Activated naive CD8-positive, alpha-beta T cell treated with anti-CD3 and anti-CD28 coated beads, Interleukin-2, amount 50 U/mL, for 24 hours (primary cell): ENCODE results near the gene CDKL4.
"Not testable (repeated sequence)": the region's sequence is repeated elsewhere in the genome, so short reads cannot be mapped to it uniquely, and the experiment has no call there.

Experiments
- ATAC-seq: fragments of 150-1000 bp; cut with Tn5 transposase; one replicate; pipeline ENCODE4 v1.10.0; 2021
- DNase-seq: peaks from one replicate; pipeline ENCODE4 v3.0.0; 2021
- H3K27ac Mint-ChIP-seq: one replicate; pipeline ENCODE4 v1.8.0; 2021; ENCODE audit warnings: mild to moderate bottlenecking, mixed read lengths
- H3K27me3 Mint-ChIP-seq: one replicate; pipeline ENCODE4 v1.8.0; 2021; ENCODE audit warnings: mixed read lengths
- H3K36me3 Mint-ChIP-seq: one replicate; pipeline ENCODE4 v1.8.0; 2021; ENCODE audit warnings: low read depth, mixed read lengths
- H3K4me1 Mint-ChIP-seq: one replicate; pipeline ENCODE4 v1.8.0; 2021; ENCODE audit warnings: mixed read lengths
- H3K4me3 Mint-ChIP-seq: one replicate; pipeline ENCODE4 v1.8.0; 2021; ENCODE audit warnings: mild to moderate bottlenecking, moderate library complexity, mixed read lengths
- H3K9me3 Mint-ChIP-seq: one replicate; pipeline ENCODE4 v1.8.0; 2021; ENCODE audit warnings: mixed read lengths

The CDKL4 gene

DNA sequence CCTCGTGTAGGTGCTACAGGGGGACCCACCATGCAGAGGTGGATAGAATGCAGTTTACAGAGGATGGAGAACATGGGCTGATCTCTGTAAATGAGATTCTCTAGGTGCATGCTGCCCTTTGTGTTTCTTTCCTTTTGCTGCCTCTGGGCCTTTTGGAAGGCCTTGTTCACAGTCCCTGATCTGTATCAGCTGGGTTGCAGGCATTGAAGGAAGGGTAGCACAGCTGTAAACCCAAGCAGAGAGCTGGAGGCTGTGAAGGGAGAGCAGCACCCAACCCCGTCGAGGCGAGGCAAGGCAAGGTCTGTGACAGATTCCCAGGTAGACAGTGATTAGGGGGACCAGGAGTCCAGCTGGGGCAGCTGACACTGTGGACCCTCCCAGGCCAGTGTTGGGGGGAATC lies 66.8 kb downstream of the CDKL4 start:
- no peak for ATAC-seq
- Mint-ChIP-seq H3K36me3 (no peaks in the 10 kb centered on the region), H3K4me1 (no peaks in the 10 kb centered on the region), H3K27me3 (no peaks in the 10 kb centered on the region), H3K27ac (no peak overlapping the region), H3K4me3 (no peak overlapping the region), H3K9me3 (no peaks in the 10 kb centered on the region)
- DNase-seq = no peak

DNA sequence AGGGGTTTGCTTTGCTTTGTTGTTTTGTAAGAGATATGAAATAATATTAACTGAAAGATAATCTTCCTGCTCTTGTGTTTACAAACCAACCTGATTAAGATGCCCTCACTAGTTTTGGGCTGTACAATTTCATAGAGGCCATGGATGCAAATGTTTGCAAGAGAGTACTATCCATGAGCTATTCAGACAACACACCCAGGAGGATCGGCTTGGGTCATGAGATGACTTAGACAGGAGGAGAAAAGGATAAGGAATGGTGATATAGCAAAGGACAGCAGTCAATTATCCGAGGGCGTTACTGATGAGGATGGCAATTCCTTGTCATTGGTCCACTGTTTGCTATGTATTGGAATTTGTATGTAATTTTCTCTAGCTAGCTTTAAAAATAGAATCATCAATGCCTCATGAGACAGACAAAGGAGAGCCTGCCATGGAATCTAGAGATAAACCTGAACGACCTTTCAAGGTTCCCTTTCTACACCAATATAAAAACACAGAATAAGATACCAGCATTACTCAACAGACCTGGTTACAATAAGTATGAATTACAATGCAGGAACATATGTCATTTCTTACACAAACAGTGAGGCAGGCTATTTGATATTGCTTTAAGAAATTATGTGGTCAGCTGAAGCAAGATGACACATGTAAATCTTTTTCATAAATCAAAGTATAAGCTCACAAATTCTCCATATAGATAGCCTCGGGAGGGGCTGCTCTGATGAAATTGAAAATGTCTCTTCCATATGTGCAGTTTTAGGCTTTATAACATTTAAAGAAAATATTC lies 68.6 kb downstream of the CDKL4 start:
- ATAC-seq = no peak
- no peaks in the 10 kb centered on the region for H3K27me3 Mint-ChIP-seq
- H3K4me3 Mint-ChIP-seq = no peak overlapping the region
- no peak overlapping the region for H3K27ac Mint-ChIP-seq
- no peaks in the 10 kb centered on the region for H3K9me3 Mint-ChIP-seq
- DNase-seq = no peak
- no peaks in the 10 kb centered on the region for H3K36me3 Mint-ChIP-seq
- peaks cover 3% of the 10 kb centered on the region for H3K4me1 Mint-ChIP-seq

DNA sequence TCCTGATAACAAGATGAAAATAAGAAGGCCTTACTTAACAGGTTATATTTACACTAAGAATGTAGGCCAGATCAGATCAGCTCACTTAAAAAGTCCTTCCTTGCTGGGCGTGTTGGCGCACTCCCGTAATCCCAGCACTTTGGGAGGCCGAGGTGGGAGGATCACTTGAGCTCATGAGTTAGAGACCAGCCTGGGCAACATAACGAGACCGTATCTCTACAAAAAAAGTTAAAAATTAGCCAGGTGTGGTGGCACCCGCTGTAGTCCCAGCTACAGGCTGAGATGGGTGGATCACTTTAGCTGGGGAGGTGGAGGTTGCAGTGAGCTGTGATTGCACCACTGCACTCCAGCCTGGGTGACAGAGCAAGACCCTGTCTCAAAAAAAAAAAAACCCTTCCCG lies 69.7 kb downstream of the CDKL4 start:
- DNase-seq (no peak), ATAC-seq (no peak)
- Mint-ChIP-seq H3K27ac (no peak overlapping the region), H3K4me1 (peaks cover 3% of the 10 kb centered on the region), H3K4me3 (no peak overlapping the region), H3K36me3 (no peaks in the 10 kb centered on the region), H3K9me3 (no peaks in the 10 kb centered on the region), H3K27me3 (no peaks in the 10 kb centered on the region)

DNA sequence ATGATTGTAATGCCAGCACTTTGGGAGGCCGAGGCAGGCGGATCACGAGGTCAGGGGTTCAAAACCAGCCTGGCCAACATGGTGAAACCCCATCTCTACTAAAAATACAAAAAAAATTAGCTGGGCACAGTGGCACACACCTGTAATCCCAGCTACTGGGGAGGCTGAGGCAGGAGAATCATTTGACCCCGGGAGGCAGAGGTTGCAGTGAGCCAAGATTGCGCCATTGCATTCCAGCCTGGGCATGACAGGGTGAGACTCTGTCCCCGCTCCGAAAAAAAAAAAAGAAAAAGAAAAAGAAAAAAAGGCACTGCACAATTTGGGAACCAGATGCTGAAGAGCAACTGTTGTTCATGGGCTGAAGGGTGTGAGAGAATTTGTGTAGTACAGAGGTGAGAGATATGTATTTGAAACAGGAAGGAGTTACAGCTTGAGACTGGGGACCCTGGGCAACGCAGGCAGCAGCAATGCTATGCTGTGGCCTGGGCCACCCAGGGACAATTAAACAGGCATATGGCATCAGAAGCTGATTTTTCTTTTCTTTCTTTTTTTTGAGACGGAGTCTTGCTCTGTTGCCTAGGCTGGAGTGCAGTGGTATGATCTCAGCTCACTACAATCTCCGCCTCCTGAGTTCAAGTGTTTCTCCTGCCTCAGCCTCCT lies 71.6 kb downstream of the CDKL4 start:
- H3K27ac Mint-ChIP-seq, H3K4me1 Mint-ChIP-seq, H3K36me3 Mint-ChIP-seq, ATAC-seq, H3K4me3 Mint-ChIP-seq, DNase-seq, H3K9me3 Mint-ChIP-seq, H3K27me3 Mint-ChIP-seq: not testable (repeated sequence)

DNA sequence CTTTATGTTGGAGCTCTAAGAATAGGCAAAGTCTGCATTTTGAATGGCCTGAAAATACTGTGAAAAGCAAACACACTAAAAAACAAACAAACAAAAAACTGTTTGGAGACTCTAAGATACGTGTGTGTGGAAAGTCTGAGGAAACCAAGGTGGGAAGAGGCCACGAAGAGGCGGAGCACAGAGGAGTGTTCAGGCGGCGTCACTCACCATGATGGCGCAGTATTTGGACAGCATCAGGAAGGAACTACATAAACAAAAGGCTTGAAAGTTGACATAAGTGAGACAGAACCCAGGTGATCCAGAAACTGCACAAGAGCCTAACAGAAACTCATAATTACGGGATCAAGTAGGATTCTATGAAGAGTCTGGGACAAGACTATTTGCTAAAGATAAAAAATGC lies 72.1 kb downstream of the CDKL4 start:
- Mint-ChIP-seq H3K4me1 (peaks cover 12% of the 10 kb centered on the region), H3K9me3 (no peaks in the 10 kb centered on the region), H3K27ac (no peak overlapping the region), H3K4me3 (no peak overlapping the region), H3K36me3 (no peaks in the 10 kb centered on the region), H3K27me3 (no peaks in the 10 kb centered on the region)
- ATAC-seq (no peak), DNase-seq (no peak)

DNA sequence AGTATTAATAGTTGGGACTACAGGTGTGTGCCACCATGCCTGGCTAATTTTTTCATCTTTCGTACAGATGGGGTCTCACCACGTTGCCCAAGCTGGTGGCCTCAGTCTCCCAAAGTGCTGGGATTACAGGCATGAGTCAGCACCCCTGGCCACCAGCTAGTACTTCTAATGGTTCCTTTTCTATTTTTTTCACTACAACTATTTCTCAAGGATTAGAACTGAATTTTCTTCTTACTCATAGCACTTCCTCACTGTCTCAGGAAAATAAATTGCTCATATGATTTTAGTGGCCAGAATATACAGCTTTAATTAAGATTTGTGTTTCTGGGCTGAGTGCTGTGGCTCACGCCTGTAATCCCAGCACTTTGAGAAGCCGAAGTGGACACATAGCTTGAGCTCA lies 79.7 kb downstream of the CDKL4 start:
- H3K4me1 Mint-ChIP-seq = peaks cover 8% of the 10 kb centered on the region
- H3K36me3 Mint-ChIP-seq = no peaks in the 10 kb centered on the region
- DNase-seq = no peak
- peaks cover 6% of the 10 kb centered on the region for H3K27me3 Mint-ChIP-seq
- H3K27ac Mint-ChIP-seq = no peak overlapping the region
- H3K4me3 Mint-ChIP-seq = no peak overlapping the region
- no peaks in the 10 kb centered on the region for H3K9me3 Mint-ChIP-seq
- no peak for ATAC-seq

DNA sequence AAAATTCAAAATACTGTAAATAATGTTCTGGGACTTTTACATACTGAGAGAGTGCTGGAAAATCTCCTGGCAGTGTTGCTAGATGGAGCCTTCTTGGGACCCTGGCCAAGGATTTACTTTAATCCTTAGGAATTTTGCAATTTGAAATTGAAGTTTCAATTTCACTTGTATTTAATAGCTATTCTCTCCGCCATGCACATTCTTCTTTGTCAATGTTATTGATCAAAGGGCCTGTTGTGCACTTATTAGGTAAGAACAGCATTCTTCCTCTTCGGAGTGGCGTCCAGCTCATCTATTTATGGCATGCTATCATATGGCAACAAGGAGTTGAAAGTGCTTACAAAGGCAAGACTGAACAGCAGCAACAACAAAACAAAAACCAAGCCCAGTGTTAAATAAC lies 82.8 kb downstream of the CDKL4 start:
- peaks cover 6% of the 10 kb centered on the region for H3K27me3 Mint-ChIP-seq
- no peaks in the 10 kb centered on the region for H3K36me3 Mint-ChIP-seq
- no peak overlapping the region for H3K27ac Mint-ChIP-seq
- ATAC-seq (no peak), DNase-seq (no peak)
- H3K9me3 Mint-ChIP-seq = no peaks in the 10 kb centered on the region
- no peak overlapping the region for H3K4me3 Mint-ChIP-seq
- no peaks in the 10 kb centered on the region for H3K4me1 Mint-ChIP-seq

DNA sequence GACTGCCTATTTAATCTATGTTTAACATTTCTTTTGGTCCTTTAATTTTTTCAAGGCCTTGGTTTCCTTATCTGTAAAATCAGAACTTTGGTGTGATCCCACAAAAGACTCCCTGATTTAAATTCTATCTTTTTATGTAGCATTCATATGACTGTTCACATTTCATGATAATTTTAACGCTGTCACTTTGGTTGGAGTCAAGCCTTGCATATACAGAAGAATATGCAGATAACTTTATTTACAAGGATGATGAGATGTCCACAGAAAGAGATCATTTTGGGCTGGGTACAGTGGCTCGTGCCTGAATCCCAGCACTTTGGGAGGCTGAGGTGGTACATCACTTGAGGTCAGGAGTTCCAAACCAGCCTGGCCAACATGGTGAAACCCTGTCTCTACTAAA lies 84.5 kb downstream of the CDKL4 start:
- peaks cover 6% of the 10 kb centered on the region for H3K27me3 Mint-ChIP-seq
- H3K27ac Mint-ChIP-seq = no peak overlapping the region
- DNase-seq = no peak
- no peaks in the 10 kb centered on the region for H3K4me1 Mint-ChIP-seq
- ATAC-seq = no peak
- H3K36me3 Mint-ChIP-seq = no peaks in the 10 kb centered on the region
- H3K4me3 Mint-ChIP-seq = no peak overlapping the region
- no peaks in the 10 kb centered on the region for H3K9me3 Mint-ChIP-seq

DNA sequence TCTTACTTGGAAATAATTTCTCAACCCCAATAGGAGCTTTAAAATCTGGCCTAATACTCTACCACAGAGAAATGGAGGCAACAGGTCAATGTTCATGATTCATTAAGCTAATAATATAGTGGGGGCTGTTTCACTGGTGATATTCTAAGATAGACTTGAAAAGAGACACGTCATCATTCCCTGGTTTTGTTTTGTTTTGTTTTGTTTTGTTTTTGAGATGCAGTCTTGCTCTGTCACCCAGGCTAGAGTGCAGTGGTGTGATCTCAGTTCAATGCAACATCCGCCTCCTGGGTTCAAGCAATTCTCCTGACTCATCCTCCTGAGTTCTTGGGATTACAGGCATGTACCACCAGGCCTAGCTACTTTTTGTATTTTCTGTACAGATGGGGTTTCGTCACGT lies 85.4 kb downstream of the CDKL4 start:
- no peaks in the 10 kb centered on the region for H3K36me3 Mint-ChIP-seq
- peaks cover 2% of the 10 kb centered on the region for H3K27me3 Mint-ChIP-seq
- no peak overlapping the region for H3K4me3 Mint-ChIP-seq
- no peaks in the 10 kb centered on the region for H3K4me1 Mint-ChIP-seq
- no peaks in the 10 kb centered on the region for H3K9me3 Mint-ChIP-seq
- ATAC-seq (no peak), DNase-seq (no peak)
- H3K27ac Mint-ChIP-seq = no peak overlapping the region

DNA sequence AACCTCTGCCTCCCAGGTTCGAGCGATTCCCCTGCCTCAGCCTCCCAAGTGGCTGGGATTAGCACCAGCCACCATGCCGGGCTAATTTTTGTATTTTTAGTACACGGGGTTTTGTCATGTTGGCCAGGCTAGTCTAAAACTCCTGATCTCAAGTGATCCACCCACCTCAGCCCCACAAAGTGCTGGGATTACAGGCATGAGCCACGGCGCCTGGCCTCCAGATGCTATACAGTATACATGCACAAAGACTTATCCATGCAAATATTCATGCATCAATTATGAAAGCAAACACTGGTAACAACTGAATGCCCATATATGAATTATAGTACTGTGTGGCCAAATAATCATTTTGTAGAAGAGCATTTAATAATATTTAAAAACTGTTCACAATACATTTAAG lies 86.9 kb downstream of the CDKL4 start:
- no peaks in the 10 kb centered on the region for H3K4me1 Mint-ChIP-seq
- ATAC-seq = no peak
- H3K9me3 Mint-ChIP-seq = no peaks in the 10 kb centered on the region
- no peaks in the 10 kb centered on the region for H3K27me3 Mint-ChIP-seq
- no peak overlapping the region for H3K4me3 Mint-ChIP-seq
- no peaks in the 10 kb centered on the region for H3K36me3 Mint-ChIP-seq
- no peak overlapping the region for H3K27ac Mint-ChIP-seq
- no peak for DNase-seq

DNA sequence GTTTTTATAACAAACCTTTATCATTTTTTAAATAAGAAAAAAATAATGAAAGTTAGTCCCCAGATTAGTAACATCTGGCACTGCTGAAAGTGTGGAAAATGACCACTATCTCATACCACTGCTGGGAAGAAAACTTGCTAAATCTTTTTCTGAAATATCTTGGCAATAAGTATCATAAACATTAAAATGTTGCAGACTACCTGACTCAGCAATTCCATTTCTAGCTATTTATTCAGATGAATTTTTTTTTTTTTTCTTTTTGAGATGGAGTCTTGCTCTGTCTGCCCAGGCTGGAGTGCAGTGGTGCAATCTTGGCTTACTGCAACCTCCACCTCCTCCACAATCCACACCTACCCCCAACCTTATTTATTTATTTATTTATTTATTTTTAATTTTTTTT lies 87.7 kb downstream of the CDKL4 start:
- Mint-ChIP-seq H3K4me1 (no peaks in the 10 kb centered on the region), H3K27me3 (no peaks in the 10 kb centered on the region), H3K27ac (no peak overlapping the region), H3K4me3 (no peak overlapping the region), H3K36me3 (no peaks in the 10 kb centered on the region), H3K9me3 (no peaks in the 10 kb centered on the region)
- ATAC-seq (no peak), DNase-seq (no peak)

DNA sequence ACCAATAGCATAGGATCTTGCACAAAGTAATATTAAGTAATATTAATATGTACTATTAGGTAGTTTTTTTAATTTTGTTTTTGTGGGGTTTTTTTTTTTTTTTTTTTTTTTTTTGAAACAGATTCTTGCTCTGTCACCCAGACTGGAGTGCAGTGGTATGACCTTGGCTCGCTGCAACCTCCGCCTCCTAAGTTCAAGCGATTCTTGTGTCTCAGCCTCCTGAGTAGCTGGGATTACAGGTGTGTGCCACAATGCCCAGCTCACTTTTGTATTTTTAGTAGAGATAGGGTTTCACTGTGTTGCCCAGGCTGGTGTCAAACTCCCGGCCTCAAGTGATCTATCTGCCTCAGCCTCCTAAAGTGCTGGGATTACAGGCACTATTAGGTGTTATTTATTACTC lies 88.2 kb downstream of the CDKL4 start:
- not testable (repeated sequence) for ATAC-seq, H3K4me1 Mint-ChIP-seq, H3K27ac Mint-ChIP-seq, DNase-seq, H3K27me3 Mint-ChIP-seq, H3K36me3 Mint-ChIP-seq, H3K9me3 Mint-ChIP-seq, H3K4me3 Mint-ChIP-seq

DNA sequence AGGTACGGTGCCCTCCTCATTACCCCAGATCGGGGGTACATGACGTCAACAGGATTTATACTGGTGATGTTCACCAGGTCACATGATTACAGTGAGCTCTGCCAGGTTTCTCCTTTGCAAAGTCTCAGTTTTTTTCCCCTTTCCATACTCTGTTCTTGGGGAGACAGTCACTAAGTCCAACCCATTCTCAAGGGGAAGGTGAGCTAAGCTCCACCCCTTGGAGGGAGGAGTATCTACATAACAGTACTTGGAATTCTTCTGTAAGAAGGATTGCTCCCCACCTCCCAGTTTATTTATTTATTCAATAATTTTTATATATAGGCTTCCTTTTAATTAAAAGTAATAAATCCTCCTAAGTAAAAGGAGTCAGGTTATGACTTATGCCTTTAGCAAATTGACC lies 88.8 kb downstream of the CDKL4 start:
- Mint-ChIP-seq H3K27ac (no peak overlapping the region), H3K4me1 (peaks cover 3% of the 10 kb centered on the region), H3K27me3 (no peaks in the 10 kb centered on the region), H3K9me3 (no peaks in the 10 kb centered on the region), H3K4me3 (no peak overlapping the region), H3K36me3 (no peaks in the 10 kb centered on the region)
- ATAC-seq (no peak), DNase-seq (no peak)

DNA sequence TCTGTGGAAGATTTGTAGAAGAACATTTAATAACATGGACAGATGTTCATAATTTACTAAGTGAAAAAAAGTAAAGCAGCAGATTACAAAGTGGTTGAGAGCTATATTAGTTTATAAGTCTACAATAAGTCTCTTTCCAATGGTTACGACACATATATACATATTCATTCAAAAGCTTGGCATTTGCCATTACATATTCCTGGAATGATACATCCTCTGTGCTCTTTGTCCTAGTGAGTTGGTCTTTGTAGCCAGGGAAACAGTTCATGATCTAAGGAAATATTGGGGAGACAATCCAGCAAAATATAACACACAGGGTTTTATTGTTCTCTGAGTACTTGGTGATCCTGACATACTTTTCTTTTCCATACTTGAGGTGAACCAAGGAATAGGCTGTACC lies 90.5 kb downstream of the CDKL4 start:
- no peaks in the 10 kb centered on the region for H3K27me3 Mint-ChIP-seq
- H3K36me3 Mint-ChIP-seq = no peaks in the 10 kb centered on the region
- DNase-seq = no peak
- no peak overlapping the region for H3K4me3 Mint-ChIP-seq
- H3K4me1 Mint-ChIP-seq = peaks cover 3% of the 10 kb centered on the region
- H3K9me3 Mint-ChIP-seq = no peaks in the 10 kb centered on the region
- no peak overlapping the region for H3K27ac Mint-ChIP-seq
- ATAC-seq = no peak

DNA sequence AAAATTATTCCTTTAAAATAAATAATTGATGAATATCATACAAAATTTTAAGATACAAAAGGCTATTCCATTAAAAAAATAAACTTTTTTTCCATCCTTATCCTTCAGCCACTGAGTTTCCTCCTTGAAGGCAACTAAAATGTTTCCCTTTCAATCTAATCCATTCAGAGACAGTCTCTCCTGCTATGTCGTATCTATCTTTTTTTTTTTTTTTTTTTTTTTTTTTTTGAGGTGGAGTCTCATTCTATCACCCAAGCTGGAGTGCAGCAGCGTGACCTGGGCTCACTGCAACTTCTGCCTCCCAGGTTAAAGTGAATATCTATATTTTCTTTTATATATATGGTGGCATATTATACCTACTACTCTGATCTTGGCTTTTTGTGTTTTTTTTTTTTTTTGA lies 91.3 kb downstream of the CDKL4 start:
- Mint-ChIP-seq H3K9me3 (no peaks in the 10 kb centered on the region), H3K4me3 (no peak overlapping the region), H3K36me3 (no peaks in the 10 kb centered on the region), H3K4me1 (peaks cover 3% of the 10 kb centered on the region), H3K27me3 (no peaks in the 10 kb centered on the region), H3K27ac (no peak overlapping the region)
- DNase-seq (no peak), ATAC-seq (no peak)
